CD4-positive, alpha-beta T cell treated with Interleukin-17A for 1 hour (primary cell): ENCODE measurements around the gene SUPT20HL2.
"Not testable (repeated sequence)": the region's sequence is repeated elsewhere in the genome, so short reads cannot be mapped to it uniquely, and the experiment has no call there.

Experiments used
- DNase-seq: peaks from one replicate; pipeline ENCODE4 v3.0.0-alpha.2; 2020

The SUPT20HL2 gene

DNA sequence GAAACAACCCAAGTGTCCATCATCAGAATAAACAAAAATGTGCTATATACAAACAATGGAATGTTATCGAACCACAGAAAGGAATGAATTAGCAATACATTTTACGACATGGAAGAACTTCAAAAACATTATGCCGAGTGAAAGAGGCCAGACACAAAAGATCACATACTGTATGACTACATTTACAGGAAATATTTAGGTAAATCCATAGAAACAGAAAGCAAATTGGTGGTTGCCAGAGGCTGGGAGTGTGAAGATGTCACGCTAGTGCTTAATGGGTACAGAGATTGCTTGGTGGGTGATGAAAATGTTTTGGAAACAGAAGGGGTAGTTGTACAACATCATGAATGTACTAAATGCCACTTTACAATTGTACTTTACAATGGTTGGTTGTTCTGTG is 5.1 kb downstream of the SUPT20HL2 start:
- DNase-seq = not testable (repeated sequence)

DNA sequence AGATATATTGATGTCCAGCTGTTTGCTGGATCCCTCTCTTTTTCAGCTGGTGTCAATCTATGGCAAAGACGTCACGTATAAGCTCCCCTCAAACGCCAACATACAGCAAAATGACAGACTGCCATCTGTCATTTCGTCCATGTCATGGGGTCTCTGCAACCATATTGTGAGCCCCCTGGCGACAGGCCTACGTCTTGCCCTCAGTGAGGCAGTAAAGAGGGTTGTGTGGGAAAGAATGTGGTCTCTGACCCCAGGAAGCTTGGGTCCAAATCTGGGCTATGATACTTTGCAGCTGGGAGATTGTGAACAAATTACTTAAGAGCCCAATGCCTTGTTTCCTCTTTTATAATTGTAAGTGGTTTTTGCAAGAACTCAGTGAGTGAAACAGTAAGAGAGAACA is 7.4 kb downstream of the SUPT20HL2 start:
- DNase-seq = no peak

DNA sequence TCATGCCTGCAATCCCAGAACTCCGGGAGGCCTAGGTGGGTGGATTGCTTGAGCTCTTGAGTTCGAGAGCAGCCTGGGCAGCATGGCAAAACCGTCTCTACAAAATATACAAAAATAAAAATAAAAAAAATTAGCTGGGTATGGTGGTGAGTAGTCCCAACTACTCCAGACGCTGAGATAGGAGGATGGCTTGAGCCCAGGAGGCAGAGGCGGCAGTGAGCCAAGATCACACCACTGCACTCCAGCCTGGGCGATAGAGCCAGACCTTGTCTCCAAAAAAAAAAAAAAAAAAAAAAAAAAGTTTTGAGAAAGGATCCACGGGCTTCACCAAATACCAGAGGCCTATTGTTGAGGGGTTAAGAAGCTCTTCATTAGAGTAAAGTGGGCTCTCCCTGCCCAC is 8.0 kb downstream of the SUPT20HL2 start:
- no peak for DNase-seq

DNA sequence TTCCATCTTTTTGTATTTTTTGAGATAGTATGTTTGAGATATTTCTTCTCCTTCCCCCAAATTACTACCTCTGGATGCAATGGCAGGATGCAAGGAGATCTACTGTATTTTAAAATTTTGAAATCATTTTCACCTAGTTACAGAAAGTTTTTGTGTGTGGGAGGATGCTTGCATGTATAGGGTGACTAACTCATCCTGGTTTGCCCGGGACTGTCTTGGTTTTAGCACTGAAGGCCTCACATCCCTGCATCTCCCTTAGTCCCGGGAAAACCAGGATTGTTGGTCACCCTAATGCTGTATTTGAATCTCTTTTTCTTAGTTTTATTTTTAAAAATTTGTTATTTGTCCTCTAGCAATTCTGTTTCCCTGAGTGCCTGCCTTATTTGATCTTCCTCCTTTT is 12.1 kb downstream of the SUPT20HL2 start:
- no peak for DNase-seq

DNA sequence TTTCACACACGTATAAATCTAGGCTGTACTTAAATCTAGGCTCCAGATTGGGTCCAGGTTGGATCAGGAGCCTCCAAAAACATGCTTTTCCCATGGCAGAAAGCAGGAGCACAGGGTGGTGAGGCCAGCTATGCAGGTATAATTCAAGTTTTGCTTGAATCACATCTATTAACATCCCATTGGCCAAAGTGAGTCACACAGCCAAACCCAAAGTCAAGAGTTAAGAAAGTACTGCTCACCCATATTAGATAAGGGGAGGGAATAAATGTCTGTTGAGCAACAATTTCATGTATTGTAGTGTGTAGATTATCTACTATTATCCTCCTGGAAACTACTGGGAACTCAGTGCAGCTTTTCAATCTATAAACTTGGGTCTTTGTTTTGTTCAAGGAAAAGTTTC is 12.8 kb downstream of the SUPT20HL2 start:
- DNase-seq = no peak

DNA sequence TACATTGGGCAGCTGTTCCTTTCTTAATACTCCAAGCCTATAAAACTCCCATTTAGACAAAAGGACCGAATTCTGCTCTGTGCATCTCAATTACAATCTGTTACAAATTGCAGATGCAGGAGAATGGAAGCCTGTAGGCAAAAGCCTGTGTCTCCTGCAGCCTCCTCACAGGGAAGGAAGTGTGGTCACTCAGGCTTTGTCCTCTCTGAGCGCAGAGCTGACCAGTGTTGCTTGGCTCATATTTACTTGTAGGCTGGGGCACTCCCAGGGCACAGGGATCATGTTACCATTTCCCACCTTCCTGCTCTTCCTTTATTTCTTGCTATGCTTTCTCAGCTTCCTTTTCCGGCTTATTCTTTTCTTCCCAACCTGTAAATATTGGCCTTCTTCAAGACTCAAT is 15.7 kb downstream of the SUPT20HL2 start:
- no peak for DNase-seq

DNA sequence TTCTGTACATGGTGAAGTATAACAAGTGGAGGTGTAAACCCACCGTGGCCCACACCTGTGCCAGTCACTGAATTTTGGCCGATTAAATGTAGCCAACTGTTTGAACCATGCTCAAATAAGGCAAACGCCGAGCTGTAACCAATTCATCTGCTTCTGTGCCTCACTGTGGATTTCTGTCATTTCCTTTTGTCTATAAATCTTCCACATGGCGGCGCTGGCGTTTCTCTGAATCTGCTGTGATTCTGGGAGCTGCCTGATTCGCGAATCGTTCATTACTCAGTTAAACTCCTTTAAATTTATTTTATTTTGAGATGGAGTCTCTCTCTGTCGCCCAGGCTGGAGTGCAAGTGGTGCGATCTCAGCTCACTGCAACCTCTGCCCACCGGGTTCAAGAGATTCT is 19.2 kb downstream of the SUPT20HL2 start:
- no peak for DNase-seq

DNA sequence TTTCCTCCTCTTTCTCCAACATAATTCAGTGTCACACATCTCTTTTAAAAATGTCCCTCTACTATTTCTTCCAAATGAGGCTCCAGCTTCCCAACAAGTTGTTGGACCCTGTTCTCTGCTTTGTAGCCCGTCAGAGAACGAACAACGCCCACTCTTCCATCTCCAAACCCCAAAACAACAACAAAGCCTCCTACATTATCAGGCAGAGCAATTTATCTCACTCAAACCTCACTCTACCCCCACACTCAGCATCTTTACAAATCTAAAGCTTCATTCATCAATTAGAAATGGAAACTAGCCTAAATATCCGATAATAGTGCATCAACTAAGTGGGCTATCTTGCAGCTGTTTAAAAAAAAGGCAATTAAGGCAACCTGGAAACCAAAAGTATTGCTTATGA is 20.5 kb downstream of the SUPT20HL2 start:
- no peak for DNase-seq

DNA sequence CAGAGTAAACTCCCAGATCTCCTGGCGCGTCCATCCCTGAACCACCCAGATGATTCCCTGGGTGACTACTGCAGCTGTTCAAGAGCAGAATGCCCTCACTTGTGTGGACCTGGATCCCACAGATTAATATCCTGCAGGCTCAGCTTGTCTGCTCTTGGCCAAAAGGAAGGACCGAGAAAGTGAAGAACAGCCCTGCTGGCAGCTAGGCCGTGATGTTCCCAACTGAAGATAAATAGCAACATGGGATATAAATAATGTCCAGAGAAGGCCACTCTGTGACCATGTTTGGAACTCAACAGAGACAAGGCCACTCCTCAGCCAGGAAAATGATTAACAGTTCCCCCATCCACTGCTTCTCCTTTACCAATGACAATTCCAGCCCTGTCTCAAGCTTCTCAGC is 21.5 kb downstream of the SUPT20HL2 start:
- DNase-seq = no peak

DNA sequence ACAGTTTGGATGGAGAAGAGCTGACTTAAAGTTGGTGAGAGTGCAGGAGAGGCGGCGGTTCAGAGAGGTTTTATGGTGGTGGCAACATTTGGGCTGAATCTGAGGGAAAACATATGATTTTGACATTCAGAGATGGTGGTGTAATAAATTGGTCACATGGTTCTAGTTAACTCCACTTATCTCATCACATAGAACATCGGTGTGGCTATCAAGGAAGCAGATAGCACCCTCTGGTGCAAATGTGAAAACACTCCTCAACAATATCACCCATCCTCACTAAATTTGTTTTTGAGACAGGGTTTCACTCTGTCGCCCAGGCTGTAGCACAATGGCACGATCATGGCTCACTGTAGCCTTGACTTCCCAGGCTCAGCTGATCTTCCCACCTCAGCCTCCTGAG is 28.8 kb downstream of the SUPT20HL2 start:
- no peak for DNase-seq

DNA sequence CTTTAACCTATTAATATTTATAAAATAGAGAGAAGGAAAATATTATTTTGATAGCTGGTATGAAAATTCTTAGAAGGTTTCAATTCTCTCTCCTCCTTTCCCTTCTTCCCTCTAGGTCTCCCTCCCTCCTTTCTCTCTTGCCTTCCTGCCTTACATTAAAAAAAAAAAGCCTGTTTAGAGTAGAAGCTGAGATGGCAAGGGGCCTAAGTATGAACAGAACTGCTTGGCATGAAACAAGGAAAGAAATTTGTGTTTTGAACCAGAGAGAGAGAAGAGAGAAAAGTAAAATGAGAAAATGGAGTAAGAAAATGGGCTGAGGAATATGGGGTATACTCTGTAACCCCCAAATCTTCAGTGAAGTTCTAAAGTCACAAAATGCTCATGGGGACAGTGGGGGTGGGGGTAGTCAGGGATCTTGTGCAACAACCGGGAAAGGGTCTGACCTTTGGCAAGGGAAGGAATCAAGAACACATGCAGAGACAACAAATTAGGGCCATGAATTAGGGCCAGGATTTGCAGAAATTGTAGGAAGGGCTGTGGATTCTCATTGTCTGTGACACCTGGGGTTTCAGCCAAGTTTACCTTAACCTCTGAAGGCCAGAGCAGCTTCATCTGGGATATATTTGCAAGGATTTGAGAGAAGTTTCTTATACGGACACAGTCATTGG is 30.6 kb downstream of the SUPT20HL2 start:
- DNase-seq = no peak

DNA sequence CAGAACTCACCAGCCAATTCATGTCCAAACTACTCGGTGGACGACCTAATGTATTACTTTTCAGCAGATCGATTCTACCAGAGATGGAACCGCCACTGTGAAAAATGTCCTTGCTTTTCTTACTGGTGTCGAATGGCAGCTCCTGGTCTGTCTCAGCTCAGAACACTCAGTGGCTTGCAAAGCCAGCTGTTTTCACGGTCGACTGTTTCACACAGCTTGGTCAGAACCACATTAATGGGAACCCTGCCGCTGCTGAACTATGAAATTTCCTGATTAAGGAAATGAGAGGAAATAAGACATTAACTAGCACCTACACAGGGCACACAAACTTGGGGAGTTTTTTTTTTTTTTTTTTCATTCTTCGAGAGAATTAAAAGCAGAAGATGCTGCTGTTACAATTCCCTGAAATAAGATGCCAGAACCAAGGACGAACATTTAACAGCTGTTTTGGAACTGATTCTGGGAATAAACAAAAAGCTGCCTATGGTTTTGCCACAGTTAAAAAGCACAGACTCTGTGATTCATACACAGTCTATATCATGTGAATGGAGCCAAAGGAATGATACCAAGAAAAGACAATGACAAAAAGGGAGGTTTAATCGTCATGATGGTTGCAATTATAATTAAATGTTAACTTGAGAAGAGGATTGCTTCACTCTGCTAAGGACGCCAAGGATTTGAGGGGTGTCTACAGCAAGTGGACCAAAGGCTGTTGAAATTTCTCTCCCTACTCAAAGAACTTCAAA is 31.3 kb downstream of the SUPT20HL2 start:
- no peak for DNase-seq

DNA sequence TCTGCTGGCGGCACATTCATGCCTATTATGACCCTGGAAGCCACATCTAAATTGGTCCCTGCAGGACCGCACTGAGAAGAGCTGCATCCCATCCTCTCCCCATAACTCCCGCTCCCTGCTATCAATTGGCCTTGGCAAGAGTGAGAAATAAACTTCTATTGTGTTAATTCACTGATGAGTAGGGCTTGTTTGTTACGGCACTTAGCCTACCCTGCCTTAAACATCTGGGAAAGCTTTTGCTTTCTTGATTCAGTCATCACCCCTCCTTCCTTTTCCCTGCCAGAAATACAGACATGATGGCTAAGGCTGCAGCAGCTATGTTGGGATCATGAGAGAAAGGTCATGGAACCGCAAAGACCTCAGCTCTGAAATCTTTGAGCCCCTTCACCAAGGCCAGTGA is 36.5 kb downstream of the SUPT20HL2 start:
- DNase-seq = no peak

DNA sequence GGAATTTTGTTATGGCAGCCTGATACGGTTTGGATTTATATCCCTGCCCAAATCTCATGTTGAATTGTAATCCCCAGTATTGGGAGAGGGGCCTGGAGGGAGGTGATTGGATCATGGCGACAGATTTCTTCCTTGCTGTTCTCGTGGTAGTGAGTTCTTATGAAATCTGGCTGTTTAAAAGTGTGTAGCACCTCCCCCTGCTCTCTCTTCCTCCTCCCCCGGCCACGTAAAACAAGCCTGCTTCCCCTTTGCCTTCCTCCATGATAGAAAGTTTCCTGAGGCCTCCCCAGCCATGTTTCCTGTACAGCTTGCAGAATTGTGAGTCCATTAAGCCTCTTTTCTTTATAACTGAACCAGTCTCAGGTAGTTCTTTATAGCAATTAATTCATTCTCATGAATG is 37.9 kb downstream of the SUPT20HL2 start:
- DNase-seq = no peak

DNA sequence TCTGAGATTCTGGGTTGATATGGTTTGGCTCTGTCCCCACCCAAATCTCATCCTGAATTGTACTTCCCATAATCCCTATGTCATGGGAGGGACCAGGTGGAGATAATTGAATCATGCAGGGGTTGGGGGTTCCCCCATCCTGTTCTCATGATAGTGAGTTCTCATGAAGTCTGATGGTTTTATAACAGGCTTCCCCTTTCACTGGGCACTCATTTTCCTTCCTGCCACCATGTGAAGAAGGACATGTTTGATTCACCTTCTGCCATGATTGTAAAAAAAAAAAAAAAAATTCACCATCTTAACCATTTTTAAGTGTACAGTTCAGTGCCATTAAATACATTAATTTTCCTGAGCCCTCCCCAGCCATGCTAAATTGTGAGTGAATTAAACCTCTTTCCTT is 42.6 kb downstream of the SUPT20HL2 start:
- no peak for DNase-seq

DNA sequence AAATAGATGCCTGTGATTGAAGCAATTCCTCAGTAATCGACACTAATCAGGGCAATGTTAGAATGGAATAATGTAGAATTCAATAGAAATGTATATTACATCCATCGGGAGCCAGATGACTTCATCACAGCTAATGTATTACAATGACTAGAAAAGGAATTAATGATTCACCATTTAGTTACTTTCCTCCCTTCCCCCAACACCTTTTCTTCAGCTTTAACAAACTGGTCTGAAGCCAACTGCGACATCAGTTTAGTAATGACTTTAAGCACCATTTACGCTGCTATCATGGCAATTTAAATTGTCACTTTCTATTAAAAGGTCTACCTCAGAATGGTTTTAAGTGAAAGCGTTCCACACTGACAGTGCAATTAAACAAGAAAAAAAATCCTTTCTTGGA is 45.1 kb downstream of the SUPT20HL2 start:
- DNase-seq = no peak

DNA sequence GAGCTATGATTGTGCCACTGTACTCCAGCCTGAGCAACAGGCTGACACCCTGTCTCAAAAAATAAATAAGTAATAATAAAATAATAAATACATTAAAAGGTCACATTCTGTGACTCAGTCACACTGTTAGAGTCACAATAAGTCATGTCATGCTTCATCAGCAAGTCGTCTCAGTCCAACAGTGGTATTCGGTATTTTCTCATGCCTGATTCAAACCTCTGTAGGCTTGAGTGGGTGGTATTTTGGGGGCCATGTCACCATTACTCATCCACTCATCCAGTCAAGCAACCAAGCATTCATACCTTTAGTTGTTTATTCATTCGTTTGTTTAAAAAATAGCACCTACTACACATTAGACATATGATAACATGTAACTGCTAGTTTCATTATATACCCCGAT is 46.9 kb downstream of the SUPT20HL2 start:
- DNase-seq = no peak

DNA sequence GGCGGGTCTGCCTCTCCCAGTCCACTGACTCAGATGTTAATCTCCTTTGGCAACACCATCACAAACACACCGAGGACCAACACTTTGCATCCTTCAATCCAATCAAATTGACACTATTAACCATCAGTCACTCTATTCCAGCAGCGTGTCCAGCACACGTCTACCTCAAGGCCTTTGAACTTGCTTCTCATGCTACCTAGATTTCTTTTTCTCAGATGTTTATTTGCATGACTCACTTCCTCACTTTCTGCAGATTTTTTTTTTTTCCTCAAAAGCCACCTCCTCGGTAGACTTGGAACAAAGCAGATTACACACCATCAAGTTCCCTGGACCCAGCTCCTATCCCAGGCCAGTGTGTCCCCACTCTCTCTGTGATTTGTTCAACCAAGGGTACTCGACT is 49.5 kb downstream of the SUPT20HL2 start:
- DNase-seq = no peak

DNA sequence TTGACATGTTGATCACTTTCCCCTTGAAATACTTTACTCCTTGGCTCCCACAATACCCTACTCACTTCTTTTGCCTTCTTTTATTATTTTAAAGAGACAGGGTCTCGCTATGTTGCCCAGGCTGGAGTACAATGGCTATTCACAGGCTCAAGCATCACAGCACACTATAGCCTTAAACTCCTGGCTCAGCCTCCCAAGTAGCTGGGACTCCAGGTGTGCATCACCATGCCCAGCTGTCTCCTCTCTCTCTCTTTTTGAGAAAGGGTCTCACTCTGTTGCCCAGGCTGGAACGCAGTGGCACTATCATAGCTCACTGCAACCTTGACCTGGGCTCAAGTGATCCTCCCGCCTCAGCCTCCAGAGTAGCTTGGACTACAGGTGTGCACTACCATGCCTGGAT is 51.6 kb downstream of the SUPT20HL2 start:
- no peak for DNase-seq
